Caco-2 (cell line): ENCODE data around the gene PSD4. TPM values are rescaled to one million over a fixed set of nuclear protein-coding genes. Genes with fewer than 3 reads are reported as not detected.

ENCODE experiments used
- BruUV-seq: library from RNA; stranded (reverse); fragments of 400-500 nt; replicated peaks from 2 replicates; lab custom pipeline; 2021; lab: Mats Ljungman, UMichigan
- CTCF ChIA-PET: fragments of 300-600 bp; sonication (Branson Sonifier 250); formaldehyde crosslinking; loops from one replicate; lab custom pipeline; 2022; ENCODE audit warnings: antibody characterized with exemption; lab: Charles Lee
- POLR2A ChIA-PET: fragments of 300-600 bp; sonication (Branson Sonifier 250); formaldehyde crosslinking; loops from one replicate; lab custom pipeline; 2022; ENCODE audit warnings: antibody characterized with exemption; lab: Charles Lee
- DNase-seq, 2 experiments: peaks; one replicate each; pipeline versions ENCODE4 v3.0.0 to v3.0.0-alpha.2; 2020 to 2022
- H3K27me3 ChIP-seq: replicated peaks from 2 replicates; pipeline ENCODE4 v1.6.0; 2011; ENCODE audit warnings: low read length; ENCODE audit not compliant: control insufficient read depth, insufficient read depth
- H3K36me3 ChIP-seq: 2 replicates; pipeline ENCODE4 v1.5.1; 2011; ENCODE audit warnings: low read length; ENCODE audit not compliant: control insufficient read depth, insufficient read depth
- H3K4me1 ChIP-seq: fragments of 250-450 bp; sonication (Bioruptor Pico); 2 replicates; pipeline ENCODE4 v1.5.1; 2020; ENCODE audit warnings: mild to moderate bottlenecking
- H3K4me3 ChIP-seq: 2 replicates; pipeline ENCODE4 v1.5.1; 2011; ENCODE audit warnings: low read depth, mild to moderate bottlenecking, control low read depth, low read length
- H3K9me3 ChIP-seq: fragments of 250-450 bp; sonication (Bioruptor Pico); 2 replicates; pipeline ENCODE4 v1.5.1; 2020; ENCODE audit warnings: mild to moderate bottlenecking, moderate library complexity
- H3K27ac Mint-ChIP-seq: one replicate; pipeline ENCODE4 v1.8.0; 2022; ENCODE audit warnings: mixed read lengths; ENCODE audit not compliant: unreplicated experiment
- H3K27me3 Mint-ChIP-seq: one replicate; pipeline ENCODE4 v1.8.0; 2022; ENCODE audit warnings: mixed read lengths; ENCODE audit not compliant: insufficient read depth, unreplicated experiment
- H3K36me3 Mint-ChIP-seq: one replicate; pipeline ENCODE4 v1.8.0; 2022; ENCODE audit warnings: mild to moderate bottlenecking, mixed read lengths; ENCODE audit not compliant: insufficient read depth, unreplicated experiment
- H3K4me1 Mint-ChIP-seq: one replicate; pipeline ENCODE4 v1.8.0; 2022; ENCODE audit warnings: low read depth, mixed read lengths; ENCODE audit not compliant: unreplicated experiment
- H3K4me3 Mint-ChIP-seq: one replicate; pipeline ENCODE4 v1.8.0; 2022; ENCODE audit warnings: mild to moderate bottlenecking, moderate library complexity, mixed read lengths; ENCODE audit not compliant: unreplicated experiment
- H3K9me3 Mint-ChIP-seq: one replicate; pipeline ENCODE4 v1.8.0; 2022; ENCODE audit warnings: mixed read lengths; ENCODE audit not compliant: unreplicated experiment
- CTCF ChIP-seq, 2 experiments: fragments of 200-600 bp in 1 of 2; IDR thresholded peaks; 1 replicate in 1 of 2; 2 replicates in 1 of 2; pipeline versions ENCODE4 v1.5.1 to v1.8.0; 2011 to 2022; ENCODE audit warnings: antibody characterized with exemption in 1 of 2, control low read depth in 1 of 2, inconsistent platforms in 1 of 2, low read depth in 1 of 2, low read length in 1 of 2, mild to moderate bottlenecking in 1 of 2, moderate library complexity in 1 of 2; ENCODE audit not compliant: insufficient read depth in 1 of 2, severe bottlenecking in 1 of 2, unreplicated experiment in 1 of 2
- intact Hi-C: fragments of 100-400 bp; cut with micrococcal nuclease; formaldehyde crosslinking; loops from one replicate; pipeline ENCODE4 v1.10.0; 2022; ENCODE audit not compliant: unreplicated experiment
- total RNA-seq: library from RNA; stranded (reverse); gene quantifications from 2 replicates; pipeline ENCODE4 v1.2.3, GENCODE V29; 2022

PSD4 gene
- total RNA-seq, 1 experiment from 2014 or later = 18.7 TPM

DNA sequence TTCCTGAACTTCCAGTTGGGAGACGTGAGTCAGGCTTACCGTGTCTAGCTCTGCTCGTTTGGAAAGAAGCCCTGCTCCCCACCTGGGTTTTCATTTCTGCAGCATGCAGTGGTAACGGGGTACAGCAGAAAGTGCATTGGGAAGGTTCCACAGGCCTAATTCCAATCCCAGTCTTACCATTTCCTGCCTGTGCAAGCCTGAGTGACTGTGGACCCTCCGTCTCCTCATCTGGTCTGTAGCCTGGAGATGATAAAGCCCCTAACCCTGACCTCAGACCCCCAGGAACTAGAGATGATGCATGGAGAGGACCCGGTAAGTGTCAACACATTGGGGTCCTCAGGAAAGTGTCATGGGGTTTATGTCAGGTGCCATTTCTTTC, 5.8 kb upstream of the PSD4 start:
- H3K9me3 ChIP-seq = no peaks in the 10 kb centered on the region
- no peaks in the 10 kb centered on the region for H3K27me3 ChIP-seq
- Mint-ChIP-seq H3K27me3 (no peaks in the 10 kb centered on the region), H3K4me3 (no peak overlapping the region), H3K36me3 (no peaks in the 10 kb centered on the region), H3K9me3 (no peaks in the 10 kb centered on the region), H3K4me1 (peaks cover 18% of the 10 kb centered on the region), H3K27ac (no peak overlapping the region)
- ChIA-PET CTCF (no interaction called here), POLR2A (no interaction called here)
- no peak overlapping the region for H3K4me3 ChIP-seq
- BruUV-seq = no TSS peak
- 0 out of 2 replicates have a peak, but pooled peaks cover 2% of the 10 kb centered on the region for H3K36me3 ChIP-seq
- intact Hi-C loops = loop anchor here (5.0 kb wide), 1 partner anchor 536 kb away; no protein-coding TSS in a partner anchor
- no peak for DNase-seq
- no peak for TF ChIP-seq CTCF (IDR thresholded peaks at IDR 0.05; ENCODE audit: insufficient read depth in 1 of 2, low read depth in 1 of 2, low read length in 1 of 2, severe bottlenecking in 1 of 2, unreplicated experiment in 1 of 2)
- peaks cover 8% of the 10 kb centered on the region; the same call in 1 of the 2 replicates for H3K4me1 ChIP-seq

DNA sequence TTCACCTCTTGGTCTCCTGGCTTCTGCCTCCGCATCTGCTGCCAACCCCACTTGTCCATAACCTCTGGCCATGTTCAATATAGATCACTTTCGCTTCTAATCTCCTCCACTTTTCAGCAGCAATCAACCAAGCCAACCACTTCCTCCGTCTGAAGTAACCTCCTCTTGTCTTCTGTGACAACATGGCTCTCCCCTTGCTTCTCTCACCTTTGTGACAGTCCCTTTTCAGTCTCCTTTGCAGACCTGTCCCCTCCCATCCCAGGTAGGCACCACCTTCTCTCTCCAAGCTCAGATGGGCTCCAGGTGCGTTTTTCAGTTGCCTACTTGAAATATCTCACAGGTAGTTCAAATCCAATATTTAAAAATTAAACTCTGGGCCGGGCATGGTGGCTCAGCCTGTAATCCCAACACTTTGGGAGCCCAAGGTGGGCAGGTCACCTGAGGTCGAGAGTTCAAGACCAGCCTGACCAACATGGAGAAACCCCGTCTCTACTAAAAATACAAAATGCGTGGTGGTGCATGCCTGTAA, 4.7 kb upstream of the PSD4 start:
- intact Hi-C loops = loop anchor here (5.0 kb wide), 1 partner anchor 537 kb away; no protein-coding TSS in a partner anchor
- Histone ChIP-seq H3K4me3 (no peak overlapping the region), H3K36me3 (0 out of 2 replicates have a peak, but pooled peaks cover 2% of the 10 kb centered on the region), H3K9me3 (no peaks in the 10 kb centered on the region), H3K27me3 (no peaks in the 10 kb centered on the region), H3K4me1 (peaks cover 6% of the 10 kb centered on the region; the same call in 1 of the 2 replicates)
- no peak overlapping the region for H3K4me3 Mint-ChIP-seq
- DNase-seq = no peak
- no peaks in the 10 kb centered on the region for H3K27me3 Mint-ChIP-seq
- no peaks in the 10 kb centered on the region for H3K36me3 Mint-ChIP-seq
- CTCF ChIA-PET = no interaction called here
- no peak for TF ChIP-seq CTCF (IDR thresholded peaks at IDR 0.05; ENCODE audit: insufficient read depth in 1 of 2, low read depth in 1 of 2, low read length in 1 of 2, severe bottlenecking in 1 of 2, unreplicated experiment in 1 of 2)
- peaks cover 15% of the 10 kb centered on the region for H3K4me1 Mint-ChIP-seq
- no peak overlapping the region for H3K27ac Mint-ChIP-seq
- no peaks in the 10 kb centered on the region for H3K9me3 Mint-ChIP-seq
- POLR2A ChIA-PET = interaction anchor here (0.7 kb wide), 1 partner anchor 28 kb away, joined by 3 read pairs; no protein-coding TSS in a partner anchor
- BruUV-seq = no TSS peak

DNA sequence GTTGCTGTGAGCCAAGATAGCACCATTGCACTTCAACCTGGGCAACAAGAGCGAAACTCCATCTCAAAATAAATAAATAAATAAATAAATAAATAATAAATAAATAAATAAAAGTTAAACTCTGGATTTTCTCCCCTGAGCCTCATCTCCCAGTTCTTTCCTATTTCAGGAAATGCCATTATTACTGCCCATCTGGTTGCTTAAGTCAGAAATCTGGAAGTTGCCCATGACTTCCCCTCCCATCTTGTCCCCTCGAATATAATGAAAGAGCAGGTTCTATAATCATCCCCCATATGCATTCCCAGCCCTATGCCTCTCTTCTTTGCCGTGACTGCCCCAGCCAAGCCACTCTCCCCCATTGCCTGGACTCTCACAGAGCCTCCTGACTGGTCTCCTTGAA, 4.2 kb upstream of the PSD4 start:
- no peaks in the 10 kb centered on the region for H3K36me3 Mint-ChIP-seq
- no TSS peak for BruUV-seq
- H3K27ac Mint-ChIP-seq = no peak overlapping the region

More for the DNA sequence above, 4.2 kb upstream of the PSD4 start:
- H3K4me3 Mint-ChIP-seq = no peak overlapping the region
- Histone ChIP-seq H3K4me1 (peaks cover under 1% of the 10 kb centered on the region; the same call in 1 of the 2 replicates), H3K9me3 (no peaks in the 10 kb centered on the region), H3K4me3 (no peak overlapping the region), H3K27me3 (no peaks in the 10 kb centered on the region), H3K36me3 (0 out of 2 replicates have a peak, but pooled peaks cover 2% of the 10 kb centered on the region)
- intact Hi-C loops = loop anchor here (5.0 kb wide), 1 partner anchor 537 kb away; no protein-coding TSS in a partner anchor
- H3K27me3 Mint-ChIP-seq = no peaks in the 10 kb centered on the region
- no peak for DNase-seq
- no peaks in the 10 kb centered on the region for H3K9me3 Mint-ChIP-seq
- peaks cover 10% of the 10 kb centered on the region for H3K4me1 Mint-ChIP-seq
- ChIA-PET CTCF (no interaction called here), POLR2A (no interaction called here)
- no peak for TF ChIP-seq CTCF (IDR thresholded peaks at IDR 0.05; ENCODE audit: insufficient read depth in 1 of 2, low read depth in 1 of 2, low read length in 1 of 2, severe bottlenecking in 1 of 2, unreplicated experiment in 1 of 2)
